ENCODE data around the gene KLHL13.

KLHL13 gene

DNA sequence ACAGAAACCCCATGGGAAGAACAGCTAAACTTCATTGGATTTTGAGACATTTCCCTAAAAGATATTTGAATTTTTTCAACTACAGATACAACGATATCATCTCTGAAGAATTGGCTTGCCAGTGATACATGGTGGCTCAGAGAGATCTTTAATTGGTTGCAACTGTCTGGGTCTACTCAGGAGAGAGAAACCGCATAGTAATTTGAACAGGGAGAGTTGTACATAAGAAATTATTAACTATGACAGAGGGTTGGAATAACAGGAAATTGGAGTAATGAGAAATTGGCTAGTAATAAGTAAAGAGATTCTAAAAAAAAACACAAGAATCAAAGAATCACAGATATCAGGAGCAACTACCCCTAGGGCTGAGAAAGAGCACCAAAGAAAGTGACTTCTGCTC lies 118.4 kb downstream of the KLHL13 start:
- TF ChIP-seq, protein P1, sequence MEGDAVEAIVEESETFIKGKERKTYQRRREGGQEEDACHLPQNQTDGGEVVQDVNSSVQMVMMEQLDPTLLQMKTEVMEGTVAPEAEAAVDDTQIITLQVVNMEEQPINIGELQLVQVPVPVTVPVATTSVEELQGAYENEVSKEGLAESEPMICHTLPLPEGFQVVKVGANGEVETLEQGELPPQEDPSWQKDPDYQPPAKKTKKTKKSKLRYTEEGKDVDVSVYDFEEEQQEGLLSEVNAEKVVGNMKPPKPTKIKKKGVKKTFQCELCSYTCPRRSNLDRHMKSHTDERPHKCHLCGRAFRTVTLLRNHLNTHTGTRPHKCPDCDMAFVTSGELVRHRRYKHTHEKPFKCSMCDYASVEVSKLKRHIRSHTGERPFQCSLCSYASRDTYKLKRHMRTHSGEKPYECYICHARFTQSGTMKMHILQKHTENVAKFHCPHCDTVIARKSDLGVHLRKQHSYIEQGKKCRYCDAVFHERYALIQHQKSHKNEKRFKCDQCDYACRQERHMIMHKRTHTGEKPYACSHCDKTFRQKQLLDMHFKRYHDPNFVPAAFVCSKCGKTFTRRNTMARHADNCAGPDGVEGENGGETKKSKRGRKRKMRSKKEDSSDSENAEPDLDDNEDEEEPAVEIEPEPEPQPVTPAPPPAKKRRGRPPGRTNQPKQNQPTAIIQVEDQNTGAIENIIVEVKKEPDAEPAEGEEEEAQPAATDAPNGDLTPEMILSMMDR (conservative IDR thresholded peaks at IDR 0.05; ENCODE audit: low read depth), result no peak
- CTCF ChIA-PET, result interaction anchor here (0.6 kb wide), 1 partner anchor 1728 kb away, joined by 3 read pairs; no protein-coding TSS in a partner anchor
- POLR2A ChIA-PET (ENCODE audit: low non-redundant PET), result no interaction called here
- DNase-seq (ENCODE audit: low spot score), result no peak
- no peak overlapping the region for H3K27ac ChIP-seq

DNA sequence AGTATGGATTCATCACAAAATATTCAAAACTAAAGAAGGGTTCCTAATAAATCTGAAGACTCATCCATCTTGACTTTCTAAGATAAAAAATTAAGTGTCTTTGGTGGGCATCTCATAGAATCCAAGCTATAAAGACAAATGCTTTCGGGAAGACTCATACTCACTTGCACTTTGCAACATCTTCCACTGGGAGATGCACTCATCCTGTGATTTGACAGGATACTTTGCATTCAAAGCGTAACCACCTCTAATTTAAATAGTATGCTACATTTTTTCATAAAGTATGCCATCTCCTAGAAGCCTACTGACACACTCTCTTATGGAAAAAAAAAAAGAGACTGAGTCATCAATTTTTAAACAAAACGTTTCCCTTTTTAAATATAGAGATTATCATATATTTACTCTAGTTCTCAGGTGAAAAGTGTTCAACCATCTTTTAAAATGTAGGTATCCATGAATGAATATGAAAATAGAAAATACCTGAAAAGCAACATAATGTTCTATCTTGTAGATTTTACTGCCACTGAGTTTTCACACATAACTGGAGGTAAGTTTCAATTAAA lies 119.6 kb downstream of the KLHL13 start:
- DNase-seq (ENCODE audit: low spot score), result peak; percentile 49
- ChIA-PET CTCF (interaction anchor here (0.5 to 1.1 kb wide), 6 partner anchors 13 to 789 kb away, joined by 3 read pairs; no protein-coding TSS in a partner anchor), POLR2A (ENCODE audit: low non-redundant PET) (no interaction called here)
- TF ChIP-seq, protein P1 (conservative IDR thresholded peaks at IDR 0.05; ENCODE audit: low read depth), result peak; percentile 57
- H3K27ac ChIP-seq, result no peak overlapping the region

GRCh38 chrX:117996408-117996807 lies 120.2 kb downstream of the KLHL13 start:
- TF ChIP-seq, protein P1 (conservative IDR thresholded peaks at IDR 0.05; ENCODE audit: low read depth), result no peak
- no peak overlapping the region for H3K27ac ChIP-seq
- DNase-seq (ENCODE audit: low spot score), result peak; percentile 36
- ChIA-PET POLR2A (ENCODE audit: low non-redundant PET) (no interaction called here), CTCF (interaction anchor here (0.5 to 1.1 kb wide), 7 partner anchors 12 to 790 kb away, joined by 3 read pairs; no protein-coding TSS in a partner anchor)

- H3K27ac ChIP-seq, result no peak overlapping the region
- TF ChIP-seq, protein P1 (conservative IDR thresholded peaks at IDR 0.05; ENCODE audit: low read depth), result no peak
- ChIA-PET POLR2A (ENCODE audit: low non-redundant PET) (no interaction called here), CTCF (no interaction called here)
- DNase-seq (ENCODE audit: low spot score), result no peak
These were observed 121.2 kb downstream of the KLHL13 start for GRCh38 chrX:117995378-117995777.

DNA sequence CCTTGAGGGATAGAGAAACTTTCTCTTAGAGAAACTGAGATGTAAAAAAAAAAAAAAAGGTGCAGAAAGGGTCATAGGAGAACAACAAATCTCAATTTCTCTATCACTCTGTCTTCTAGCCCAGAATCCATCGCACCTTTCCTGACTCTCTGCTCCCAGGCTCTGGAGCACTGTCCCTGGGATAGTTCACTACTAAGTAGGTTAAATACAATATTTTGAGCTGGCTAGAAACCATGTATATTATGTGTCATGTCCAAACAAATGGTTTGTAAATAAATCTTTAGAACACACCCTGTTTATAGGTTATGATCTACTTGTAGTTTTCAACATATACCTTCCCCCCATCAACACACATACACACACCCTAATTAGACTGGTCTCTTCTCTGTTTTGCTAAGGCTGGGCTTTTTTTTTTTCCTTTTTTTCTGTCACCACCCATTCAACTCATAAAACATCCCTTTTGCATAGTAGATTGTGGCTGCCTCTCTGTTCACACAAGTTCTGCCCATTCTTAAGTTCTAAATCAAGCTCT lies 124.4 kb downstream of the KLHL13 start:
- POLR2A ChIA-PET (ENCODE audit: low non-redundant PET), result no interaction called here
- DNase-seq (ENCODE audit: low spot score), result no peak
- no peak overlapping the region for H3K27ac ChIP-seq
- CTCF ChIA-PET, result no interaction called here
- TF ChIP-seq, protein P1 (conservative IDR thresholded peaks at IDR 0.05; ENCODE audit: low read depth), result no peak

DNA sequence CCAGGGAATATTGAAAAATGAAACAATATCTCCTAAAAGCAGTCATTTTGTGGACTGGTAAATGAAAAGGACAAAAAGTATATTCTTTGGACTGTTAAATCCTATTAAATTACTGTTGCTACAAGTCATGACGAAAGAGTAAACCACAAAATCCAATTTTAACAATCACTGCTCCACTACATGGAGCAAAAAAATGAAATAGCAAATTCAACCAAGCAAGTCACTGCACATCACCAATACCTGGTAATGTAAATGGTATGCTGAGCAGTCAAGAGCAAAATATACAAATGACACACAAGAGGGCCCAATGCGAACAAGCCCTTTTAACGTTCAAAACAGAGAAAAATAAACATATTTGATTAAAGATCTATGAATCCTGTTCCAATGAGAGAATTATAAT lies 126.2 kb downstream of the KLHL13 start:
- peak; percentile 31 for DNase-seq (ENCODE audit: low spot score)
- H3K27ac ChIP-seq, result no peak overlapping the region
- POLR2A ChIA-PET (ENCODE audit: low non-redundant PET), result no interaction called here
- TF ChIP-seq, protein P1 (conservative IDR thresholded peaks at IDR 0.05; ENCODE audit: low read depth), result no peak
- CTCF ChIA-PET, result no interaction called here

Measured in RWPE1 (cell line).